AG20443 (cell line): ENCODE results near the gene PTGR2.
"Not testable (repeated sequence)": the region's sequence is repeated elsewhere in the genome, so short reads cannot be mapped to it uniquely, and the experiment has no call there.

Source experiments
- DNase-seq: peaks from one replicate; pipeline ENCODE4 v3.0.0; 2012; ENCODE audit warnings: low spot score, mixed read lengths

Gene PTGR2

DNA sequence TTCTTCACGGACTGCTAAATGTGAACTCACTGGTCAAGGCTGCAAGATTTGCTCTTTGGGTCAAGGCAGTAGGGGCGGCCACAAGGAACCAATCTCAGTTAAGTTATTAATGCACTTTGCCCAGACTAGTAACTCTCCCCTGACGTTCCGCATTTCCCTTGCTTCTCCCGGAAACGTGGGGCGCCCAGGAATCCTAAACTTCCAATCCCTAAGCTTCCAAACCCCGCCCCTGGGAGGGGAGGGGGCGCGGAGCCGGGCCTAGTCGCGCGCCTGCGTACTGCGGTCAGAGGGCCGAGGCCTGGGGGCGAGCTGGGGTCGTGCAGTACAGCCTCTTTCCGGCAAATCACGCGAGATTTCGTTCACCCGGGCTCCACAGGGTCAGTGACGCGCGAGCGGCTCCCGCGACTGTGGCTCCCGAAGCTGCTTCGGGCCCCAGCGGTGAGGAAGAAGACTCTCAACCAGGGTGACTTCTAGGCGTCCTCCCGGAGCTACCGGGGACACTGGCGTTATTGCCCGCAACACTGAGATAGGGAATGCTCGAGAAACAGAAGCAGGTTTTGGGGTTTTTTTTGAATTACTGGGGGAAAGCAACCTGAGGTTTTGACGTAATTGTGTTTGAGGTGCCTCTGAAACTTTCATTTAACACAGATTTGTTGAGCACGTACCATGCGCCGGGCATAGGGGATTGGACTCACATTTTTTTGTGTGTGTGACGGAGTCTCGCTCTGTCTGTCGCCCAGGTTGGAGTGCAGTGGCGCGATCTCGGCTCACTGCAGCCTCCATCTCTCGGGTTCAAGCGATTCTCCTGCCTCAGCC is at the start of gene PTGR2:
TSS of gene PTGR2 (plus strand) at position 265 of the 816 bp plus-strand sequence. CDS start 7,032 bp downstream, outside the sequence.
- peak; percentile 100 for DNase-seq

DNA sequence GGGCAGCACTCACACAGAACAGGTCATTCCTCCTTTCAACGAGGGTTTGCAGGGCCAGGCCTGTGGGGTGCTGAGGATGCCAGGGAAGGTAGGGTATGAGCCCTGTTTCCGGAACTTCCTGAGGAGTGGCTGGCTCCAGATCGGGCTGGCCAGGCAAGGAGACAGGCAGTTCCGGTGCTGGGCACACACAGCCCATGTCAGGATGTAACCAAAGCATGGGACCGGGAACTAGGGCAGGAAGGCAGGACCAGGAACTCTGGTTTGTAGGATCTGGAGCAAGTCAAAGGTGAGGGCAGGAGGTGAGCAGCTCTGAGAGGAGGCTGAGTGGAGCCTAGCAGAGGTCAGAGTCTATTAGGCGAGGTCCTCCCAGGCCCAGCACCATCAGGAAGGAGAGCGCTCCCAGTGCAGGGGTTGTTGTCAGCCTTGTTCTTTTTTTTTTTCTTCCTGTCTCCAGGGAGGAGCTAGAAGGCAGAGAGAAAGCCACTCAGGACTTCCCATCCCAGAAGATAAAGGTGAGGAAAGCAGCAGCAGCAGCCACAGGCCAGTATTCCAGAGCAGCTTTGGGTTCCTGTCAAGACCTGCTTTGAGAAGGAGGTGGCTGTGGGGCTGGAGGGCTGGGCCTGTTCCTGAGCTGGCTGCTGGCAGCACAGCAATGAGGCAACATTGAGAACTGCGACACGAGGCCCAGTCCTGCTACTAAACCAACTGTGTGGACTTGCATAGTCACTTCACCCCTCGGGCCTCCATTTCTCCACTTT is 49.0 kb upstream of the PTGR2 start:
- DNase-seq, result no peak

DNA sequence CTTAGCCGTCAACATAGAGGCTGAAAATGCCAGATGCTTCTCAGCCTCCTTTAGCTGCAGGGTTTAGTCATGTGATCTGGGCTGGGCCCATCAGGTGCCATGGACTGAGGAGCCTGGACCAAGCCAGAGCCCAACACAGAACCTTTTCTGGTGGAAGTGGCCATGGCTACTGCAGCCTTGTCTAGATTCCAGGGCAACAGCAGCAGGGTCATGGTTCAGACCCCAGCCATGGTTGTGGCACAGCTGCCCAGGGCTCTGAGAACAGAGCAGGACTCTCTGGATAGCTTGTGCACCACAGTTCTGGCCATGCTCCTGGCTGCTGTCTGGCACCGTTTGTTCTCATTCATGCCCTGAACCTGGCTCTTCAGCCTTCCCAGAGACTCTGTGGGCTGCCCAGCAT is 47.0 kb upstream of the PTGR2 start:
- no peak for DNase-seq

DNA sequence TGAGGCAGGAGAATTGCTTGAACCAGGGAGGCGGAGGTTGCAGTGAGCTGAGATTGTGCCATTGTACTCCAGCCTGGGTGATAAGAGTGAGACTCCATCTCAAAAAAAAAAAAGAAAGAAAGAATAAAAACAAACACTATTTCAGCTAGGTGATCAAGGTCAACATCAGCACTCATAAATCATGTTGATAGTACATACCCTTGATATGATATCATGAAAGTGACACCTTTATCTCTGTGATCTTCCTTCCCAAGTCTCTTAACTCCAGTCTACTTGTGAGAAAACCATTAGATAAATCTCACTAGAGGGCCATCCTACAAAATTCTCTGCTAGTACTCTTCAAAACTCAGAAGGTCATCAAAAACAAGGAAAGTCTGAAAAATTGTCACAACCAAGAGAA is 44.2 kb upstream of the PTGR2 start:
- no peak for DNase-seq

DNA sequence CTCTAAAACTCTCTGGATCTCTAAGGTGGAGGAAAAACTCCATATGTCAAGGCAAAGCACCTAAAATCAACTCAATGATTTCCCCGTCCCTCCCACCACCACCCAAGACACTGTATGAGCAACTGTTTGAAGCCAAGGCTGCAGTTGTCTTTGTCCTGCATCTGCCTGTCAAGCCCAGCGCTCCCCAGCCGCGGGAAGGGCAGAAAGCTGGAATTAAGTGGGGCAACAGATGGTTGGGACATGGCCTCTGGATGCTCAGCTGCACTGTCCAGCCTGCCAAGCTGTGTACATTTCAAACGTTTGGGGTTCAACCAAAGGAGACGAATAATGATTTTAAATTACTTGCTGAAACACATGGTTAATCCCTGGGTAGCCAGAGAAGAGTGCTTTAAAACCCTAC is 42.2 kb upstream of the PTGR2 start:
- no peak for DNase-seq

DNA sequence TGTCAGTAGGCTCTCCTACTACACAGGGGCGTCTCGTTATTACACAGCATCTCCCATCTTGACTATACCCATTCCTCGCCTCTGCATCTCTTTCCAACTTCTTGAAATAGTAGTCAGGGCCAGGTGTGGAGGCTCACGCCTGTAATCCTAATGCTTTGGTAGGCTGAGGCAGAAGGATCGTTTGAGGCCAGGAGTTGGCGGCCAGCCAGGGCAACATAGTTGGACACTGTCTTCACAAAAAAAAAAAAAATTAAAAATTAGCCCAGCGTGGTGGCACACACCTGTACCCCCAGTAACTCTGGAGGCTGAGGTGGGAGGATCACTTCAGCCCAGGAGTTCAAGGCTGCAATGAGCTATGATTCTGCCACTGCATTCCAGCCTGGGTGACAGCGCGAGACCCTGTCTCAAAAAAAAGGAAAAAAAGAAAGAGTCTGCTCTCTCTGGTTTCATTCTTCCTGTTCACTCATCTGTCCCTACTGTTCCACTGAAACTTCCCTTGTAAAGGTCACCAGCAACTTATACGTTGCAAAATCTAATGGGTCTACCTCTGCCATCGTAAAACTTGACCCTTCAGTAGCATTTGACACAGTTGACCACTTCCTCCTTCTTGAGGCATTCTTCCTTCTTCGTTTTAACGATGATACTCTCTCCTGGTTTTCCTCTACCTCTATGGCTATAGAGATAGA is 41.0 kb upstream of the PTGR2 start:
- DNase-seq, result no peak

DNA sequence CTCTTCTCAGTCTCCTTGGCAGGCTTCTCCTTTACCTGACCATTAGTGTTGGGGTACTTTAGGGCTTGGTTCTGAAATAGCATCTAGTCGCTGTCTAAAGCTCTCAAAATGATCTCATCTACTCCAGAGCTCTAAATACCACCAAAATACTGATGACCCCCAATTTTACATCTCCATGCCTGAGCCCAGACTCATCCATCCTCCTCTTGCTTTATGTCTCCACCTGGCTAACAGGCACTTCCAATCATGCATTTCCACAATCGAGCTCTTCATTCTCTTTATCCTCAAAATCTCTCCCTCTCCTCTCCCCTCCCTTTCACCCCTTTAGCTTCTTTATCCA is 40.5 kb upstream of the PTGR2 start:
- DNase-seq, result no peak

DNA sequence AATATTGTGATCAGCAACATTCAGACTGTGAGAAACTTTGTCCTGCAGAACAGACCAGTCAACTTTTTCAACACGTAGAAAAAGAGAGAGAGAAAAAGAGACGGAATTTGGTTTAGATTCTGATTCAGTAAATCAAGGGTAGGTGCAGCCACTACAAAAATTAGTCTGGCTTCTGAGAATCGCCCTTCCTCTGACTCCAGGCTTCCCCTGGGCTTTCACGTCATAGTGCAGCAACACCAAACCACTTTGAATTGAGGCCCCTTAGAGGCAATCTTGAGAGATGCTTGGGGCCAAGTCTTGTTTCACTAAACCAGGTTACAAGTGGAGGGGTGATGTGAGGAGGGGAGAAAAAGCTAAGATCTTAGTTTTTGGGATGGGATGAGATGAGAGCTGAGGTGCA is 37.5 kb upstream of the PTGR2 start:
- no peak for DNase-seq

DNA sequence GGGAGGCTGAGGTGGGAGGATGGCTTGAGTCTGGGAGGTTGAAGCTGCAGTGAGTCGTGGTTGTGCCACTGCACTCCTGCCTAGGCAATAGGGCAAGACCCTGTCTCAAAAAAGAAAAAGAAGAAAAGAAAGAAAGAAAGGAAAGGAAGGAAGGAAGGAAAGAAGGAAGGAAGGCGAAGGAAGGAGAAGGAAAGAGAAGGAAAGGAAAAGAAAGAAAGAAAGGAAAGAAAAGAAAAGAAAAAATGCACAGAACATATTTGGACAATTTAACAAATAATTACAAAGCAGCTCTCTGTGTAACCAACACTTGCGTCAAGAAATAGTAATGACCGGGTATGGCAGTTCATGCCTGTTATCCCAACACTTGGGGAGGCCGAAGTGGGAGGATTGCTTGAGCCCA is 35.8 kb upstream of the PTGR2 start:
- DNase-seq, result no peak

DNA sequence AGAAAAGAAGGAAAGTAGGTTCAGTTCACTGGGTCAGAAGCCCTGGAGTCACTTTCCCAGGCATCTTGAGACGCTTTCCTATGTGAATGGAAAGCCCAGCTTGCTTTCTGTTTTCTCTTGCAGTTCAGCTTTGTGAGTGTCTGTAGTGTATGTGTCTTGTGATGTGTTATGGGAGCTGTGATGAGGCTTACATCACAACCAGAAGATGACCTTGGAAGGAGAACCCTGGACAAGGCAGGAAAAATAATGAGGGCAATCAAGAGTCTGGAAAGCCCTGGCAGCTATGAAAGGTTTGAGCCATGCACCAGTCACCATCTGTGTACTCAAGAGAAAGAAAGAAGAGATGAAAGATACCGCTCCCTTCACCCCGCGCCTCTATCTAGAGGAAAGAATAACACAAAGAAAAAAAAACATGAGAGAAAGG is 35.2 kb upstream of the PTGR2 start:
- no peak for DNase-seq

DNA sequence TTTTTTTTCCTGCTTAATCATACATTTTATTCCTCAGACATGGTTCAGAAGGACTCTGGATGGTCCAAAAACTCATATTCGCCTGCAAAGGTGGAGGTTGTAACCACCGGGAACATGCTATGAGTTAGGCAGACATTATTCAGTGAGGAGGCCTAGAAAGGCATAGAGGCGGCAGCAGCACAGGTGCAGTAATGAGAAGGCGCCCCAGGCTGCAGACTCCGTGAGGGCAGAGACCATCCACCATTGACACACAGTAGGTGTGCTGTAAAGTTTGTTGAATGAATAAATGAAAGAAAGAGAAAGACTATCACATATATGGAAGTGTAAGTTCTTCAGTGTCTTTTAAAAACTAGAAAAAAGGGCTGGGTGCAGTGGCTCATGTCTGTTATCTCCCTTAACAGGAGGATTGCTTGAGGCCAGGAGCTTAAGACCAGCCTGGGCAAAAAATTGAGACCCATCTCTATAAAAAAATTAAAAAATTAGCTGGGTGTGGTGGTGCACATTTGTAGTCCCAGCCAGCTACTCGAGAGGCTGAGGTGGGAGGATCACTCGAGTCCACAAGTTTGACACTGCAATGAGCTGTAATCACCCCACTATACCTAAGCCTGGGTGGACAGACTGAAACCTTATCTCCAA is 34.5 kb upstream of the PTGR2 start:
- no peak for DNase-seq

DNA sequence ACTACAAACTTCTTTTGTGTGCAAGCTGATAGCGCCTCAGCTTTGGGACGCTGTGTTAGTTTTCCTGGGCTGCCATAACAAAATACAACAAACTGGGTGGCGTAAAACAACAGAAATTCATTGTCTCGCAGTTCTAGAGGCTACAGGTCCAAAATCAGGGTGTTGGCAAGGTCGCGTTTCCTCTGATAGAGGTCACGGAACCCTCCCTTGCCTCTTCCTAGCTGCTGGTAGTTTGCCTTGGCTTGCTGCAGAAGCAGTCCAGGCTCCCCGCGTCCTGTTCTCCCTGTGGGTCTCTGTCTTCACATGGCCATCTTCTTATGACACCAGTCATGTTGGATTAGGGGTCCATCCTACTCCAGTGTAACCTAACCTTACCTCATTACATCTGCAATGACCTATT is 32.8 kb upstream of the PTGR2 start:
- no peak for DNase-seq

DNA sequence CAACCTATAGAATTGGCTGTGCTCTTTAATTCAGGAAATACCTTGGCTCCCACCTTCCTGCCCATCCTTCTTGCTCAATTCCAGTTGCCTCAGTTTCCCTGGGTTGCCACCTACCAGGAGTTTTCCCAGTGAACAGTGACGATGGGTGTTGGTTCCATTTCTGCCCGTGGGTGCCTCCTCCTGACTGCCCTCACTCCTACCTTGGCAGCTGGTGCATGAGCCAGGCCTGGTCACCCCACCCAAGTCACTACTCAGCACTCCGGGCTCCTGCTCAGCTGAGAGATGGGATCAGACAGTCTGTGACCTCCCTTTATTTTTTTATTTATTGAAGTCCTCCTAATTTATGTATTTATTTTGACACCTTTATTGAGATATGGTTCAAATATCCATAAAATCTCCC is 31.0 kb upstream of the PTGR2 start:
- no peak for DNase-seq

DNA sequence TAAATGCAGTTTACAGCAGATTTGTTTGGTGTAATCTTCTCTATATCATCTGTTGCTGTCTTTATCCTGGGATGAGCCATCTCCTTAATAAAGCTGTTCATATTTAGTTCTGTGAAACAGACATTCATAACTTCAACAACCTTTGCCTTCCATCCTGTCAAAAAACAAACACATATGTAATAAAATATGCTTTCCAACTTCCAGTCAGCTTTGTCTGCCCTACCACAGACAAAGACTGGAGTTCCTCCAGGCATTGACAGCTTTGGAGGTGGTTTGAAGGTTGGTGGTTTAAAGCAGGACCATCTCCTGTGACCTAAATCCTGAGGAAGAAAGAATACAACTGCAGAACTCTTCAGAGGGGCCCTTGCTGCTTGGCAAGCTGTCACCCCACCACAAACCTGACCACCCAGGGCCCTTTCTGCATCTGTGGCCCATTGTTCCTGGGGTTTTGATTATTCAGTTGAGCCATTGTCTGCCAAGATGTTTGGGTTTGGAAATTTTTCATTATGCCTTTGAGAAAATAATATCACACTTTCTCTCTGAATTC is 28.2 kb upstream of the PTGR2 start:
- DNase-seq, result no peak

DNA sequence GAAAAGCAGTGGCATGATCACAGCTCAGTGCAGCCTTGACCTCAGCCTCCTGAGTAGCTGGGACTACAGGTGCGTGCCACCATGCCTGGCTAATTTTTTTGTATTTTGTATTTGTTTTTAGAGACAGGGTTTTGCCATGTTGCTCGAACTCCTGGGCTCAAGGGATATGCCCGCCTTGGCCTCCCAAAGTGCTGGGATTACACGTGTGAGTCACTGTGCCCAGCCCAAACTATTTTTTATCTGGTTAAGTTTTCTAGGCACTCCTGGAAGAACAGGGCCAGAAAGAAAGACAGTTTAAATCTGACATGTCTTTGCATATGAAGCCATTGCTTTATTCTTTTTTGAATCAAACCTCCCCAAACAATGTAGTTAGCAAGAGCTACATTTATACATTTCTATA is 27.5 kb upstream of the PTGR2 start:
- no peak for DNase-seq

DNA sequence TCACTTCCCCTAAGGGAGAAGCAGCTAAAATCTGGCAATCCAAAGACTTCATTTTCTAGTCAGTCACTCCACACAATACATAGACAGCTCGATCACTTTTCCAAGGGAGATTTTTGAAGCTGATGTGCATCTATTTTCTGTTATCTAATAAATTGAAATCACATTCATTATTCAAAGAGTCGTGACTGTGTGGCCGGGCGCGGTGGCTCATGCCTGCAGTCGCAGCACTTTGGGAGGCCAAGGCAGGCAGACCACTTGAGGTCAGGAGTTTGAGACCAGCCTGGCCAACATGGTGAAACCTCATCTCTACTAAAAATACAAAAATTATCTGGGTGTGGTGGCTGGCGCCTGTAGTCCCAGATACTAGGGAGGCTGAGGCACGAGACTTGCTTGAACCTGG is 27.1 kb upstream of the PTGR2 start:
- no peak for DNase-seq

DNA sequence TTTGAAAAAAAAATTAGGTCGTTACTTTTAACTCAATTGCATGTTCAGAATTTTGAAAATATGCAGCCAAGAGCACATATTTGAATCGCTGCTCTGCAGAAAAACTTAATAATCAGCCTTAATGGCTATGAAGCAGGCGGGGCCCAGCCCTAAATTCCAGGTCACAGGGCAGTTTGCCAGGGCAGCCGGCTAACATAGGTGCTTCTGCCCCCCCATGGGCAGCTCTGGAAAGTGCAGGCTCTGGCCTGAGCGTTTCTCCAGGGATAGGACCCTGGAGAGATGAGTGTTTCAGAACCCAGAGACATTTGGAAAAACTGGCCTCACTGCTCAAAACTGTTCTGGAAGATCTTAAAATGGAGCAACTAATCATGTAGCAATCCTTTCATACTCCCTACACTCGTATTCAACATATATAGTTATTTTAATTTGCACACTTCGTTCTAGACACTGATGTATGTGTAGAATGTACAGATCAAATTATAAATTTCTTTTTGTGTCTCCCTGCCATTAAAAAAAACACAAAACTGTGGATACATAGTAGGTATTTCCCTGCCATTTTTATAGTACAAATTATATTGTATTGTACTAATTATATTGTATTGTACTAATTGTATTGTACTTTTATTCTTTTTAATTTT is 26.0 kb upstream of the PTGR2 start:
- DNase-seq, result peak; percentile 94

DNA sequence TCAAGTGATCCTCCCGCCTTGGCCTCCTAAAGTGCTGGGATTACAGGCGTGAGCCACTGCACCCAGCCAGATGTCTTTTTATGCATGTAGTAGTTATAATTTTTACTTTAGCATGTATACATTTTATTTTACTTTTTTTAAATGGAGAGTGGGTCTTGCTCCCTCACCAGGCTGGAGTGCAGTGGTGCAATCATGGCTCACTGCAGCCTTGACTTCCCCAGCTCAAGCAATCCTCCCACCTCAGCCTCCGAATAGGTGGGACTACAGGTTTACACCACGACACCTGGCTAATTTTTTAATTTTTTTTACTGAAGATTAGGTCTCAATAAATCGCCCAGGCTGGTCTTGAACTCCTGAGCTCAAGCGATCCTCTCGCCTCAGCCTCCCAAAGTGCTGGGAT is 24.4 kb upstream of the PTGR2 start:
- DNase-seq, result not testable (repeated sequence)

DNA sequence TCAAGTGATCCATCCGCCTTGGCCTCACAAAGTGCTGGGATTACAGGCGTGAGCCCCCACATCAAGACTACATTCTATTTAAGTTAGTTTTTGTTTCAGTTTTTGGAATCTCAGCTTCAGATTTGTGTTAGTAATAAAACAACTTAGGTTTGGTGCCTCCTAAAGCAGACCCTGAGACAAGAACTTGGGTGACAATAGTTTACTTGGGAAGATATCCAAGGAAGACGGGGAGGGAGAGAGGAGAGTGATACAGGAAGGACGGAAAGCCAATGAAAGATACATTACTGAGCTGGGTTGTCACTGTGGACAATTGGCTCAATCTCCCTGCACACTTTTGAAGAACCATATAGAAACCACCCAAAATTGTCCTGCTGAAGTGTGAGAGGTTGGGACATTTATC is 22.6 kb upstream of the PTGR2 start:
- no peak for DNase-seq

DNA sequence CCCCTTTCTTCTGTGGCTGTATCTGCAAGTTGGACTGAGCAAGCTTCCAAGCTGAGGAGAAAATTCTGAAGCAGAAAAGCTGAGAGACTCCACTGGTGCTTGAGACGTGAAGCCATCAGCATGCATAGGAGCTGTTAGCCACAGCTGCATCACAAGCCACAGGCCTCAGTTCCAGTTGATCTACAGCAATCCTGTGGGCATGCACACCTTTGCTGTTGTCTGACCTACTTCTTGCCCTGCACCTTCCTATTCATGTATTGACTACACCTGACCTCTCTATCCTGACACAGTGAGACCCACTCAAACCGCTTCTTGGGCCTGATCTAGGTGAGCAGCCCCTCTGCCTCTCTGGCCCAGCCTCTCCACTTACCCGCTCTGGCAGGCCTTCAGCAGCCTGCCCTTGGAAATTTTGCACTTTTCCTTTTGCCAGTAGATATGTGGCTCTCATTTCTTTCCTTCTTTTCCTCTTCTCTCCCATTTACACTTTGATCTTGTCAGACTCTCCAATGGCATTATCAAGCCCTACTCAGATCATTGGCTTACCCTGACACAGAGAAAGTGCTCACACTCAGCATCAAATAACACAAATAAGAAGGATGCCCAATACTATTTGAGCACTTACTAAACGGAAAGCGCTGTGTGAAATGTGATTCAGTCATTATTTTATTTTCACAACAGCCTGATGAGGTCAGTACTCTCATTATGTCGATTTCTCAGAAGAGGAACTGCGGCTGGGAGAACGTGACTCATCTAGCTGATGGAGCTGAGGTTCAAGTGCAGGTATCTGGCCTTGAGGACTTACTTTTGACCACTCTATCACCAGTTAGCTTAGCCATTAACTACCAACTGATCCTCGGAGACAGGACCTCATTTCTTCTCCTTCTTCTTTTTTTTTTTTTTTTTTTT is 21.9 kb upstream of the PTGR2 start:
- peak; percentile 72 for DNase-seq

DNA sequence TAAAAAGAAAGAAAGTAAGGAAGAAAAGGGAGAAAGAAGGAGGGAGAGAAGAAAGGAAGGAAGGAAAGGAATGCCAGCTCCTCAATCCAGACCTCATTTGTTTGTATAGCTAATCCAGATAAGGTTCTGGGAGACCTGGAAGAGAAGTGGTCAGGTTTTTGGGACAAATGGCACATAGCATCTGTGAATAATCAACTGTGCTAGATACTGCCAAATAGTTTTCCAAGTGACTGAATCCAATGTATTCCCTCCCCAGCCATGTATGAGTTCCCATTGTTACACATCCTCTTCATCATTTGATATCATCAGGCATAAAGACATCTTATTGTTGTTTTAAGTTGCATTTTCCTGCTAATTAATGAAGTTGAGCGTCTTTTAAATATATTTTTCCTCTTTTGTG is 18.6 kb upstream of the PTGR2 start:
- DNase-seq, result peak; percentile 47
